Fibroblast of villous mesenchyme (primary cell): Measurements from ENCODE around the gene EPB41L2. TPM values are rescaled to one million over a fixed set of nuclear protein-coding genes. Genes with fewer than 3 reads are reported as not detected.

ENCODE experiments used
- DNase-seq: peaks from one replicate; pipeline ENCODE4 v3.0.0-alpha.2; 2010; ENCODE audit warnings: low read depth
- H3K4me3 ChIP-seq: 2 replicates; pipeline ENCODE4 v1.5.1; 2011; ENCODE audit warnings: low read depth, mild to moderate bottlenecking, low read length
- CTCF ChIP-seq: IDR thresholded peaks from 2 replicates; pipeline ENCODE4 v1.5.1; 2012; ENCODE audit warnings: low read depth, mild to moderate bottlenecking, low read length; ENCODE audit not compliant: insufficient read depth
- total RNA-seq: library from RNA; depleted of rRNA; stranded (reverse); fragments of >200 nt; gene quantifications from 2 replicates; pipeline ENCODE4 v1.2.3, GENCODE V29; 2012

Gene EPB41L2
- total RNA-seq, 1 donor = 40.2 TPM

- no peak overlapping the region for H3K4me3 ChIP-seq
- no peak for DNase-seq
- TF ChIP-seq CTCF = no peak
Measured at GRCh38 chr6:130826442-130827246, 236.4 kb downstream of the EPB41L2 start.

- DNase-seq = no peak
- H3K4me3 ChIP-seq = no peak overlapping the region
- TF ChIP-seq CTCF = no peak
Measured at GRCh38 chr6:130825772-130826441, 237.1 kb downstream of the EPB41L2 start.

- DNase-seq = no peak
- H3K4me3 ChIP-seq = no peak overlapping the region
- no peak for TF ChIP-seq CTCF
Measured at GRCh38 chr6:130824978-130825694, 237.9 kb downstream of the EPB41L2 start.

GRCh38 chr6:130822736-130823135, 240.3 kb downstream of the EPB41L2 start:
- no peak for TF ChIP-seq CTCF
- no peak for DNase-seq
- no peak overlapping the region for H3K4me3 ChIP-seq

- DNase-seq = no peak
- H3K4me3 ChIP-seq = no peak overlapping the region
- TF ChIP-seq CTCF = no peak
Measured at GRCh38 chr6:130815200-130816071, 247.6 kb downstream of the EPB41L2 start.

- H3K4me3 ChIP-seq = no peak overlapping the region
- DNase-seq = no peak
- no peak for TF ChIP-seq CTCF
Measured at GRCh38 chr6:130814506-130814905, 248.5 kb downstream of the EPB41L2 start.
